ENCODE data around the gene DHX35. TPM values are rescaled to one million over a fixed set of nuclear protein-coding genes. Genes with fewer than 3 reads are reported as not detected.

DHX35 gene
- total and polyA plus RNA-seq, 2 of the 13 experiments (the other 11 are each of a cell fraction or from before 2014, with no cell fraction given): 25.8 to 28.7 TPM

DNA sequence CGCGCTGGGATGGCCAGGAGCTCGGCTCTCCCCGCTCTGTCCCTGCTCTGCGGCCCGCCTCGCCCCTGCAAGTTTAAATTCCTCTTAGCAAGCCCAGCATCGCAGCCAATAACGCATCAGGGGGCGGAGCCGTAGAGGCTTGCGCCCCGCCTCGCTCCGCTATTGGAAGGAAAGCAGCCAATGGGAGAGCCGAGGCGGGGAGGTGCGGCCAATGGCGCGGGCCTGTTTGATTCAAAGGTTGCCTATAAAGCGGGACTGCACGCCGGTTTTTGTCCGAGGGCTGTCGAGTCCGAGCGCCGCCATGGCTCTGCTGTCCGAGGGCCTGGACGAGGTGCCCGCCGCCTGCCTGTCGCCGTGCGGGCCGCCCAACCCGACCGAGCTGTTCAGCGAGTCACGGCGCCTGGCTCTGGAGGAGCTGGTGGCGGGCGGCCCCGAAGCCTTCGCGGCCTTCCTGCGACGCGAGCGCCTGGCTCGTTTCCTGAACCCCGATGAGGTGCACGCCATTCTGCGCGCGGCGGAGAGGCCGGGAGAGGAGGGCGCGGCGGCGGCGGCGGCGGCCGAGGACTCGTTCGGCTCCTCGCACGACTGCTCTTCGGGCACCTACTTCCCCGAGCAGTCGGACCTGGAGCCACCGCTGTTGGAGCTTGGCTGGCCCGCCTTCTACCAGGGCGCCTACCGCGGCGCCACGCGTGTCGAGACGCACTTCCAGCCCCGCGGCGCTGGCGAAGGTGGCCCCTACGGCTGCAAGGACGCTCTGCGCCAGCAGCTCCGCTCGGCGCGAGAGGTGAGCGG is 35.8 kb upstream of the DHX35 start, which contains the start of gene FAM83D (continued):
- TF ChIP-seq CBFB (CRISPR knock-in tag; IDR thresholded peaks at IDR 0.05): peak; percentile 68; the same call in 1 of the 2 replicates
- TF ChIP-seq IKZF4 (CRISPR knock-in tag; IDR thresholded peaks at IDR 0.05; ENCODE audit: borderline replicate concordance, low read depth, not compliant biosample characterization): peak; percentile 95
- TF ChIP-seq RAD51 (IDR thresholded peaks at IDR 0.05; ENCODE audit: borderline replicate concordance): no peak
- no peak; the same call in none of the 2 replicates for TF ChIP-seq ERF (CRISPR knock-in tag; IDR thresholded peaks at IDR 0.05)
- TF ChIP-seq, protein P1, sequence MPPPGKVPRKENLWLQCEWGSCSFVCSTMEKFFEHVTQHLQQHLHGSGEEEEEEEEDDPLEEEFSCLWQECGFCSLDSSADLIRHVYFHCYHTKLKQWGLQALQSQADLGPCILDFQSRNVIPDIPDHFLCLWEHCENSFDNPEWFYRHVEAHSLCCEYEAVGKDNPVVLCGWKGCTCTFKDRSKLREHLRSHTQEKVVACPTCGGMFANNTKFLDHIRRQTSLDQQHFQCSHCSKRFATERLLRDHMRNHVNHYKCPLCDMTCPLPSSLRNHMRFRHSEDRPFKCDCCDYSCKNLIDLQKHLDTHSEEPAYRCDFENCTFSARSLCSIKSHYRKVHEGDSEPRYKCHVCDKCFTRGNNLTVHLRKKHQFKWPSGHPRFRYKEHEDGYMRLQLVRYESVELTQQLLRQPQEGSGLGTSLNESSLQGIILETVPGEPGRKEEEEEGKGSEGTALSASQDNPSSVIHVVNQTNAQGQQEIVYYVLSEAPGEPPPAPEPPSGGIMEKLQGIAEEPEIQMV (CRISPR knock-in tag; IDR thresholded peaks at IDR 0.05; ENCODE audit: low read depth): no peak; the same call in none of the 2 replicates
- TF ChIP-seq ZNF674 (CRISPR knock-in tag; IDR thresholded peaks at IDR 0.05; ENCODE audit: low read depth): no peak; the same call in 1 of the 2 replicates
- TF ChIP-seq, protein P2, sequence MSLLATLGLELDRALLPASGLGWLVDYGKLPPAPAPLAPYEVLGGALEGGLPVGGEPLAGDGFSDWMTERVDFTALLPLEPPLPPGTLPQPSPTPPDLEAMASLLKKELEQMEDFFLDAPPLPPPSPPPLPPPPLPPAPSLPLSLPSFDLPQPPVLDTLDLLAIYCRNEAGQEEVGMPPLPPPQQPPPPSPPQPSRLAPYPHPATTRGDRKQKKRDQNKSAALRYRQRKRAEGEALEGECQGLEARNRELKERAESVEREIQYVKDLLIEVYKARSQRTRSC (CRISPR knock-in tag; IDR thresholded peaks at IDR 0.05; ENCODE audit: low read depth): 0 out of 2 replicates have a peak, but pooled peaks have one; percentile 83
- TF ChIP-seq NFIB (CRISPR knock-in tag; IDR thresholded peaks at IDR 0.05; ENCODE audit: borderline replicate concordance): peak; percentile 97; the same call in 1 of the 2 replicates
- TF ChIP-seq, protein P3, sequence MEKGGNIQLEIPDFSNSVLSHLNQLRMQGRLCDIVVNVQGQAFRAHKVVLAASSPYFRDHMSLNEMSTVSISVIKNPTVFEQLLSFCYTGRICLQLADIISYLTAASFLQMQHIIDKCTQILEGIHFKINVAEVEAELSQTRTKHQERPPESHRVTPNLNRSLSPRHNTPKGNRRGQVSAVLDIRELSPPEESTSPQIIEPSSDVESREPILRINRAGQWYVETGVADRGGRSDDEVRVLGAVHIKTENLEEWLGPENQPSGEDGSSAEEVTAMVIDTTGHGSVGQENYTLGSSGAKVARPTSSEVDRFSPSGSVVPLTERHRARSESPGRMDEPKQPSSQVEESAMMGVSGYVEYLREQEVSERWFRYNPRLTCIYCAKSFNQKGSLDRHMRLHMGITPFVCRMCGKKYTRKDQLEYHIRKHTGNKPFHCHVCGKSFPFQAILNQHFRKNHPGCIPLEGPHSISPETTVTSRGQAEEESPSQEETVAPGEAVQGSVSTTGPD (CRISPR knock-in tag; IDR thresholded peaks at IDR 0.05): no peak
- TF ChIP-seq SSRP1 (CRISPR knock-in tag; IDR thresholded peaks at IDR 0.05): no peak; the same call in 1 of the 2 replicates
- peak; percentile 92 for TF ChIP-seq SPEN (CRISPR knock-in tag; IDR thresholded peaks at IDR 0.05; ENCODE audit: low read depth)
- peak; percentile 100 for TF ChIP-seq SIN3A (IDR thresholded peaks at IDR 0.05; ENCODE audit: borderline replicate concordance, low read depth, low read length)
- TF ChIP-seq ZNF383 (CRISPR knock-in tag; IDR thresholded peaks at IDR 0.05; ENCODE audit: borderline replicate concordance): peak; percentile 60; the same call in 1 of the 2 replicates
- TF ChIP-seq JUN (CRISPR knock-in tag; IDR thresholded peaks at IDR 0.05): peak; percentile 84; the same call in 1 of the 2 replicates
- TF ChIP-seq, protein P4, sequence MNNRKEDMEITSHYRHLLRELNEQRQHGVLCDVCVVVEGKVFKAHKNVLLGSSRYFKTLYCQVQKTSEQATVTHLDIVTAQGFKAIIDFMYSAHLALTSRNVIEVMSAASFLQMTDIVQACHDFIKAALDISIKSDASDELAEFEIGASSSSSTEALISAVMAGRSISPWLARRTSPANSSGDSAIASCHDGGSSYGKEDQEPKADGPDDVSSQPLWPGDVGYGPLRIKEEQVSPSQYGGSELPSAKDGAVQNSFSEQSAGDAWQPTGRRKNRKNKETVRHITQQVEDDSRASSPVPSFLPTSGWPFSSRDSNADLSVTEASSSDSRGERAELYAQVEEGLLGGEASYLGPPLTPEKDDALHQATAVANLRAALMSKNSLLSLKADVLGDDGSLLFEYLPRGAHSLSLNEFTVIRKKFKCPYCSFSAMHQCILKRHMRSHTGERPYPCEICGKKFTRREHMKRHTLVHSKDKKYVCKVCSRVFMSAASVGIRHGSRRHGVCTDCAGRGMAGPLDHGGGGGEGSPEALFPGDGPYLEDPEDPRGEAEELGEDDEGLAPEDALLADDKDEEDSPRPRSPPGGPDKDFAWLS (CRISPR knock-in tag; IDR thresholded peaks at IDR 0.05; ENCODE audit: borderline replicate concordance): no peak
- TF ChIP-seq, protein P5, sequence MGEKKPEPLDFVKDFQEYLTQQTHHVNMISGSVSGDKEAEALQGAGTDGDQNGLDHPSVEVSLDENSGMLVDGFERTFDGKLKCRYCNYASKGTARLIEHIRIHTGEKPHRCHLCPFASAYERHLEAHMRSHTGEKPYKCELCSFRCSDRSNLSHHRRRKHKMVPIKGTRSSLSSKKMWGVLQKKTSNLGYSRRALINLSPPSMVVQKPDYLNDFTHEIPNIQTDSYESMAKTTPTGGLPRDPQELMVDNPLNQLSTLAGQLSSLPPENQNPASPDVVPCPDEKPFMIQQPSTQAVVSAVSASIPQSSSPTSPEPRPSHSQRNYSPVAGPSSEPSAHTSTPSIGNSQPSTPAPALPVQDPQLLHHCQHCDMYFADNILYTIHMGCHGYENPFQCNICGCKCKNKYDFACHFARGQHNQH (CRISPR knock-in tag; IDR thresholded peaks at IDR 0.05): peak; percentile 90
- TF ChIP-seq SOX13 (IDR thresholded peaks at IDR 0.05): peak; percentile 47; the same call in 1 of the 2 replicates
- TF ChIP-seq SOX13 (CRISPR knock-in tag; conservative IDR thresholded peaks at IDR 0.05 in 1 of 2, IDR thresholded peaks at IDR 0.05 in 1 of 2): 0 out of 4 replicates have a peak, but pooled peaks of 1 of the 2 experiments have one; percentile 43
- TF ChIP-seq ZNF343 (CRISPR knock-in tag; IDR thresholded peaks at IDR 0.05): no peak; the same call in 1 of the 2 replicates
- peak; percentile 93 for TF ChIP-seq TEAD3 (CRISPR knock-in tag; optimal IDR thresholded peaks at IDR 0.05; ENCODE audit: borderline replicate concordance)

Data from HepG2 (cell line).